Right atrium auricular region (tissue), 2 donors: ENCODE measurements around the gene TMEM171. TPM values are rescaled to one million over a fixed set of nuclear protein-coding genes. Genes with fewer than 3 reads are reported as not detected.

Source experiments
- DNase-seq: peaks from one replicate; pipeline ENCODE4 v3.0.0-alpha.2; 2019; ENCODE audit warnings: low spot score
- H3K27ac ChIP-seq, 2 donors: fragments of 200-600 bp; sonication (generic); 1 replicate in 1 of 2; 2 replicates in 1 of 2; pipeline ENCODE4 v1.5.1; 2016 to 2019
- H3K27me3 ChIP-seq, 2 donors: fragments of 200-600 bp; sonication (generic); one replicate each; pipeline versions ENCODE4 v1.5.1 to v1.6.0; 2017 to 2019
- H3K36me3 ChIP-seq: fragments of 200-600 bp; sonication (generic); one replicate; pipeline ENCODE4 v1.5.1; 2016
- H3K4me1 ChIP-seq, 2 donors: fragments of 200-600 bp; sonication (generic); one replicate each; pipeline versions ENCODE4 v1.5.1 to v1.6.0; 2017 to 2019
- H3K4me3 ChIP-seq, 2 donors: fragments of 200-600 bp; sonication (generic); 1 replicate in 1 of 2; 2 replicates in 1 of 2; pipeline ENCODE4 v1.5.1; 2017 to 2019; ENCODE audit warnings: mild to moderate bottlenecking in 1 of 2, moderate library complexity in 1 of 2
- H3K9me3 ChIP-seq, 2 donors: fragments of 200-600 bp; sonication (generic); one replicate each; pipeline ENCODE4 v1.5.1; 2019
- total RNA-seq, 2 donors: library from RNA; depleted of rRNA; stranded (reverse); fragments of >200 nt; gene quantifications; one replicate each; pipeline ENCODE4 v1.1.0, GENCODE V29; 2016
- TF ChIP-seq, protein P1 (sequence below), 2 donors: fragments of 200-600 bp; sonication (generic); IDR thresholded peaks; one replicate each; pipeline ENCODE4 v1.5.1; 2019; ENCODE audit warnings: antibody characterized with exemption in 2 of 2

TMEM171 gene
- total RNA-seq, 2 donors from 2014 or later, result 0.59 TPM; not detected in 1

DNA sequence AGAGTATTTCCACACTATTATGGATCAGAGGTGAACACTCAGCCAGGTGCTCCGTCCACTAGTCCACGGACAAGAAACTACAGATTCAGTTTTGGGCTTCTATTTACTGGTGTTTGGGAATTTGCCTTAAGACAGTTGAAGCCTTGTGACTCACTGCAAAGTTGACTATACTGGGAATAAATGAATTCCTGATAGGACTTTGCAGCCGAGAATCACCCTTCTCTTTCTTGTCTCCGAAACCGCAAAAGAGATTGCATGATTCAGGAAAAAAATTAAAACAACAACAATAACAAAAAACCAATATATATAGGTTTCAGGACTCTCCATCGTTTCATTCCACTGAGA is 716 bp downstream of the TMEM171 start:
- peaks cover 0 to 7% of the 10 kb centered on the region in 2 donors for H3K4me1 ChIP-seq
- H3K9me3 ChIP-seq, result no peaks in the 10 kb centered on the region
- TF ChIP-seq, protein P1, sequence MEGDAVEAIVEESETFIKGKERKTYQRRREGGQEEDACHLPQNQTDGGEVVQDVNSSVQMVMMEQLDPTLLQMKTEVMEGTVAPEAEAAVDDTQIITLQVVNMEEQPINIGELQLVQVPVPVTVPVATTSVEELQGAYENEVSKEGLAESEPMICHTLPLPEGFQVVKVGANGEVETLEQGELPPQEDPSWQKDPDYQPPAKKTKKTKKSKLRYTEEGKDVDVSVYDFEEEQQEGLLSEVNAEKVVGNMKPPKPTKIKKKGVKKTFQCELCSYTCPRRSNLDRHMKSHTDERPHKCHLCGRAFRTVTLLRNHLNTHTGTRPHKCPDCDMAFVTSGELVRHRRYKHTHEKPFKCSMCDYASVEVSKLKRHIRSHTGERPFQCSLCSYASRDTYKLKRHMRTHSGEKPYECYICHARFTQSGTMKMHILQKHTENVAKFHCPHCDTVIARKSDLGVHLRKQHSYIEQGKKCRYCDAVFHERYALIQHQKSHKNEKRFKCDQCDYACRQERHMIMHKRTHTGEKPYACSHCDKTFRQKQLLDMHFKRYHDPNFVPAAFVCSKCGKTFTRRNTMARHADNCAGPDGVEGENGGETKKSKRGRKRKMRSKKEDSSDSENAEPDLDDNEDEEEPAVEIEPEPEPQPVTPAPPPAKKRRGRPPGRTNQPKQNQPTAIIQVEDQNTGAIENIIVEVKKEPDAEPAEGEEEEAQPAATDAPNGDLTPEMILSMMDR (IDR thresholded peaks at IDR 0.05), result no peak
- no peaks in the 10 kb centered on the region for H3K27me3 ChIP-seq
- H3K27ac ChIP-seq, result no peak overlapping the region
- peak overlapping the region in 1 of 2 donors; percentile 48 for H3K4me3 ChIP-seq
- H3K36me3 ChIP-seq, result no peaks in the 10 kb centered on the region
- no peak for DNase-seq

DNA sequence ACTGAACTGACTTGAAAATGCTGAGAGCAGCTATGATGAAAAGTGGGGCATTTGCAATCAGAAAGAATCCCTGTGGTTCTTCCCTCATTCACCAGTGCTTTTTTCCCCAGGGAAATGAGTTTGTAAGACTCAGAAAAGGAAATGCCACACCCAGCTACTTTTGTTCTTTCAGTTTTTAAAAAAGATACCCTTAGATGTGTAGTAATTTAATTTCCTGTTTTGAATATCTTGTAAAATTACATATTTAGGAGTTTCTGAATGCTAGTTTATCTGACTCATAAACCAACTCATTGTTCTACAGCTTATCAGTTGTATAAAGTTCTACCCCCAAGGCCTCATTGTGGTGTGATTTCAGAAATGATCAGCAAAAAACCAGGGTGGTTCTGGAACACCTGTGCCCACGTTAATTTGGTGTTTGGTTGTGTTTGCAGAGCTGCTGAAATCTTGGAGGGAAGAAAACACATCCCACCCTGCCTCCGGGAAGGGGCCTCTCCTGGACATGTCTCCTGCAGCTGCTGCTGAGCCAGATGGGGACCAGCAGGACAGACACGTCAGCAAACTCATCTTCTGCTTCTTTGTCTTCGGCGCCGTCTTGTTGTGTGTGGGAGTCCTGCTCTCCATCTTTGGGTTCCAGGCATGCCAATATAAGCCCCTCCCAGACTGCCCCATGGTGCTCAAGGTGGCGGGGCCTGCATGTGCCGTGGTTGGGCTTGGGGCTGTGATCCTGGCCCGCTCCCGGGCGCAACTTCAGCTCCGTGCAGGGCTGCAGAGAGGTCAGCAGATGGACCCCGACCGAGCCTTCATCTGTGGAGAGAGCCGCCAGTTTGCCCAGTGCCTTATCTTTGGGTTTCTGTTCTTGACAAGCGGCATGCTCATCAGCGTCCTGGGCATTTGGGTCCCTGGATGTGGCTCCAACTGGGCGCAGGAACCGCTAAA is 2.8 kb downstream of the TMEM171 start:
- H3K9me3 ChIP-seq, result no peaks in the 10 kb centered on the region
- H3K27me3 ChIP-seq, result no peaks in the 10 kb centered on the region
- H3K4me3 ChIP-seq, result no peak overlapping the region
- DNase-seq, result no peak
- no peak overlapping the region for H3K27ac ChIP-seq
- no peaks in the 10 kb centered on the region for H3K36me3 ChIP-seq
- TF ChIP-seq, protein P1 (IDR thresholded peaks at IDR 0.05), result no peak
- peaks cover 0 to 7% of the 10 kb centered on the region in 2 donors for H3K4me1 ChIP-seq

DNA sequence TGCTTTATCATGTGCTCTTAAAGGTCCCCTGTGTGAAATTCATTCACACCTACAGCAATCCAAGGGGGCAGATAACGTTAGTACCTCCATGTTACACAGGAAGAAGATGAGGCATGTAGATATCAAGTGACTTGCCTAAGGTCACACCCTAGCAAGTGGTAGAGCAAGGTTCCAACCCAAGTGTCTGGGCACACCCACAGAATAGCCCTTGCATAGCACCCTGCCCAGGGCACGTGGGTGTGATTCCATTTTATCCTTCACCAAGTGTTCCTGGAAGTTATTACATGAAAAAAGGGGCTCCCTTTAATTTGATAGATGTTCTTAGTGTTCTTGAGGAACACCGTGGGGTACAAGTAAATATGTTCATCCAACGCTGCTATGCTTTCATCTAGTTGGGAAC is 4.9 kb downstream of the TMEM171 start:
- TF ChIP-seq, protein P1 (IDR thresholded peaks at IDR 0.05), result no peak
- Histone ChIP-seq H3K4me3 (no peak overlapping the region), H3K27me3 (no peaks in the 10 kb centered on the region), H3K27ac (no peak overlapping the region), H3K9me3 (no peaks in the 10 kb centered on the region), H3K4me1 (peaks cover 0 to under 1% of the 10 kb centered on the region in 2 donors), H3K36me3 (no peaks in the 10 kb centered on the region)
- DNase-seq, result no peak

DNA sequence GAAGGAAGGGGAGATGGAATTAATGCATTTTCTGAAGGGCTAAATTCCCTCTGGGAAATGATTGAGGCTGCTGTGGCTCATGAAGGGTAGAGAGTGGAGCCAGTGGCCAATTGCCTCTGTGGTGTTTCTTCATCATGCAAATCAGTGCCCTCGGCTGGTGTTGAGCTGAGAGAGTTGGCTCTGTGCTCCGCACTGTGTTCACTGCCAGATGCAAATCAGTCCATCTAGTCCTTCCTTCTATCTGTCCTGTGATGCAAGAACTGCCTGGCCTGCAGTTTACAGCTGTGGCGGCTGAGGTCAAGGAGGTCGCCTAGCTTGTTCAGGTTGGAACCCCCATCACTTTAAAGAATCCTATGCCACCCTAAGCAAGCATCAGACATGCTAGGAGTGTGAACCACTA is 6.0 kb downstream of the TMEM171 start:
- Histone ChIP-seq H3K9me3 (no peaks in the 10 kb centered on the region), H3K27me3 (no peaks in the 10 kb centered on the region), H3K4me3 (no peak overlapping the region), H3K4me1 (no peaks in the 10 kb centered on the region), H3K36me3 (no peaks in the 10 kb centered on the region), H3K27ac (no peak overlapping the region)
- TF ChIP-seq, protein P1 (IDR thresholded peaks at IDR 0.05), result no peak
- no peak for DNase-seq

DNA sequence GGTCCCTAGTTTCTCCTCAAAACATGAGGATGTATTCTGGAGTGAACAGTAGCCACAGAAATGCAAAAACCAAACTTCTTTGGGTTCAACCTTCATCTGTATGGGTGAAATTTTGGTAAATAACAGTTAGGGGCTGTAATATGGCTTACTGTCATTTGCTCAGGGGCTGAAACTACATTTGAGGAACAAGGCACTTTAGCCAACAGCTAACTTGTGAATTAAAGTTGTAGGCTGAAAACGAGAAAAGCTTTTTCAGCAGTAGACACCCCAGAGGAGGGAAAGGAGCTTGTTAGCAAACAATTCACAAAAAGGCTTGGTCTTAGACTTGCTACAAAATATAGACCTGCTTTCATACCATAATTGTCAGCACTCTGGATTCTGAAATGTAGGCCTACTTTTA is 6.6 kb downstream of the TMEM171 start:
- Histone ChIP-seq H3K4me3 (no peak overlapping the region), H3K9me3 (no peaks in the 10 kb centered on the region), H3K27me3 (no peaks in the 10 kb centered on the region), H3K36me3 (no peaks in the 10 kb centered on the region), H3K4me1 (no peaks in the 10 kb centered on the region), H3K27ac (no peak overlapping the region)
- no peak for DNase-seq
- TF ChIP-seq, protein P1 (IDR thresholded peaks at IDR 0.05), result no peak
